ENCODE results near the gene MTURN. TPM values are rescaled to one million over a fixed set of nuclear protein-coding genes. Genes with fewer than 3 reads are reported as not detected.

Gene MTURN
- polyA plus RNA-seq (2011; rRNA removed): 2.5 and 2.7 TPM in 2 replicates
- polyA plus RNA-seq (2012; cell fraction: cytosol; rRNA removed): 1.1 and 1.5 TPM in 2 replicates
- 1.2 and 1.5 TPM in 2 replicates for polyA plus RNA-seq (2012; cell fraction: nucleus; rRNA removed)
- polyA plus RNA-seq (2017; fragmentation: RNase III; extraction: RNeasy Plus Mini Kit Qiagen cat#74134 plus additional on column Dnase treatment): 2.2 to 2.4 TPM (median 2.3 TPM) in 3 replicates
- 1.4 and 1.6 TPM in 2 replicates for polyA minus RNA-seq (2011; rRNA and poly(A)+ RNA removed)

GRCh38 chr7:30134611-30135300 lies at the start of gene MTURN:
TSS of gene MTURN (plus strand) at chr7:30134986. CDS start at chr7:30135137, 151 bp downstream.
- peak within 1 kb of the TSS; percentile 69 to 87 for H3K27ac ChIP-seq
- no peaks in the 10 kb centered on the region for H3K9me3 ChIP-seq
- peak within 1 kb of the TSS; percentile 80 for H3K4me2 ChIP-seq
- POLR2A ChIA-PET: interaction anchor here (0.6 kb wide), 1 partner anchor 55 kb away, joined by 3 read pairs; no protein-coding TSS in a partner anchor
- FAIRE-seq (no peak), DNase-seq (ENCODE audit: low read depth in 1 of 2, low spot score in 1 of 2) (peak; percentile 84 to 98), ATAC-seq (peak; percentile 78 to 82)
- WGBS (ENCODE audit: missing lambda C conversion rate): 1% methylated on average over 19 of the region's 99 CpGs
- peak within 1 kb of the TSS; percentile 86 for H3K4me3 ChIP-seq
- CTCF ChIA-PET: interaction anchor here (0.7 to 1.9 kb wide), 6 partner anchors 8 to 279 kb away, joined by 3 to 5 read pairs (median 3); no protein-coding TSS in a partner anchor
- H3K4me1 ChIP-seq: peaks cover 4% of the 10 kb centered on the region; the same call in 1 of the 3 replicates
- TF ChIP-seq SREBF2 (IDR thresholded peaks at IDR 0.05) (no peak), CBX8 (IDR thresholded peaks at IDR 0.05) (no peak), MAZ (IDR thresholded peaks at IDR 0.05; ENCODE audit: borderline replicate concordance, low read depth, low read length) (no peak), PBX3 (IDR thresholded peaks at IDR 0.05) (no peak), RFX5 (IDR thresholded peaks at IDR 0.05) (peak; percentile 82), KDM1A (IDR thresholded peaks at IDR 0.05; ENCODE audit: low read depth) (no peak), FOSL2 (IDR thresholded peaks at IDR 0.05) (no peak), FOSL2 (CRISPR knock-in tag; IDR thresholded peaks at IDR 0.05) (peak; percentile 83), EHMT2 (IDR thresholded peaks at IDR 0.05; ENCODE audit: low read depth) (no peak), RCOR1 (IDR thresholded peaks at IDR 0.05; ENCODE audit: low read depth, low read length) (no peak), TFCP2L1 (CRISPR knock-in tag; IDR thresholded peaks at IDR 0.05) (no peak), ZC3H11A (IDR thresholded peaks at IDR 0.05) (no peak), USF2 (IDR thresholded peaks at IDR 0.05) (no peak), EHF (CRISPR knock-in tag; IDR thresholded peaks at IDR 0.05) (no peak)

- FAIRE-seq: no peak
- CTCF ChIA-PET: interaction anchor here (0.9 to 4.9 kb wide), 3 partner anchors 12 to 78 kb away, joined by 3 to 30 read pairs (median 4); no protein-coding TSS in a partner anchor
- no peak for TF ChIP-seq EP300 (IDR thresholded peaks at IDR 0.05)
- no peak for TF ChIP-seq TFCP2L1 (CRISPR knock-in tag; IDR thresholded peaks at IDR 0.05)
- no peak for TF ChIP-seq ATOH8 (CRISPR knock-in tag; IDR thresholded peaks at IDR 0.05; ENCODE audit: low read depth)
- no peak for TF ChIP-seq USF2 (IDR thresholded peaks at IDR 0.05)
- no peak for TF ChIP-seq CTCF (IDR thresholded peaks at IDR 0.05)
- no peak for TF ChIP-seq ZNF302 (CRISPR knock-in tag; IDR thresholded peaks at IDR 0.05)
- no peak for TF ChIP-seq PHF8 (IDR thresholded peaks at IDR 0.05; ENCODE audit: borderline replicate concordance, low read depth)
- no peak for TF ChIP-seq PBX3 (IDR thresholded peaks at IDR 0.05)
- TF ChIP-seq RNF2 (IDR thresholded peaks at IDR 0.05; ENCODE audit: borderline replicate concordance, low read depth): no peak
- no peak for TF ChIP-seq EHF (CRISPR knock-in tag; IDR thresholded peaks at IDR 0.05)
- no peak overlapping the region for H3K27ac ChIP-seq
- DNase-seq (ENCODE audit: low read depth in 1 of 2, low spot score in 1 of 2): no peak
- no peaks in the 10 kb centered on the region for H3K9me3 ChIP-seq
- no peak overlapping the region for H3K4me2 ChIP-seq
- H3K4me3 ChIP-seq: no peak overlapping the region
- ATAC-seq: no peak
- H3K4me1 ChIP-seq: peaks cover 6% of the 10 kb centered on the region; the same call in 1 of the 3 replicates
- POLR2A ChIA-PET: no interaction called here
Measured at GRCh38 chr7:30086529-30086928, 48.3 kb upstream of the MTURN start.
